Breast epithelium (tissue), 3 donors: ENCODE data around the gene ADGB.

ENCODE experiments used
- POLR2AphosphoS5 ChIP-seq, 3 donors: sonication (generic); formaldehyde crosslinking; IDR thresholded peaks; one replicate each; pipeline ENCODE4 v1.6.1; 2017; ENCODE audit warnings: antibody characterized with exemption in 3 of 3
- TF ChIP-seq, protein P1 (sequence below), 3 donors: fragments of 450-650 bp; IDR thresholded peaks; one replicate each; pipeline ENCODE4 v1.5.1; 2016 to 2017; ENCODE audit warnings: antibody characterized with exemption in 3 of 3, mild to moderate bottlenecking in 3 of 3, moderate library complexity in 3 of 3

DNA sequence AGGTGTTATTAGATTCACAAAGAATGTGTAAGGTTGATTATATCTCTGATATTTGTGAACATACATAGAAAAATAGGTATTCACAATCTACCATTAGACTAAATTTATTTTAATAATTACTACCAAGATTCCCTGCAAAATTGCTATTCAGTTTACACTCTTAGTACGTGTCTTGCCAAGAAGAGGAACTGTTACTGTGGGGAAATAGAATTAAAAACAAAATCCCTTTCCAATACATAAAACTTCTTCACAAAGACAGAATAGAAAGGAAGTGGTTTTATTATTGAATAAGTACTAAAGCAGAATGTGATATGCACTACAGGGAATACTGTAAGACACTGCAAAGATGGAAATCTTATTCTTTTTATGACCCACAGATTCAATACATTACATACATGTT is 38.2 kb upstream of the ADGB start:
- TF ChIP-seq, protein P1, sequence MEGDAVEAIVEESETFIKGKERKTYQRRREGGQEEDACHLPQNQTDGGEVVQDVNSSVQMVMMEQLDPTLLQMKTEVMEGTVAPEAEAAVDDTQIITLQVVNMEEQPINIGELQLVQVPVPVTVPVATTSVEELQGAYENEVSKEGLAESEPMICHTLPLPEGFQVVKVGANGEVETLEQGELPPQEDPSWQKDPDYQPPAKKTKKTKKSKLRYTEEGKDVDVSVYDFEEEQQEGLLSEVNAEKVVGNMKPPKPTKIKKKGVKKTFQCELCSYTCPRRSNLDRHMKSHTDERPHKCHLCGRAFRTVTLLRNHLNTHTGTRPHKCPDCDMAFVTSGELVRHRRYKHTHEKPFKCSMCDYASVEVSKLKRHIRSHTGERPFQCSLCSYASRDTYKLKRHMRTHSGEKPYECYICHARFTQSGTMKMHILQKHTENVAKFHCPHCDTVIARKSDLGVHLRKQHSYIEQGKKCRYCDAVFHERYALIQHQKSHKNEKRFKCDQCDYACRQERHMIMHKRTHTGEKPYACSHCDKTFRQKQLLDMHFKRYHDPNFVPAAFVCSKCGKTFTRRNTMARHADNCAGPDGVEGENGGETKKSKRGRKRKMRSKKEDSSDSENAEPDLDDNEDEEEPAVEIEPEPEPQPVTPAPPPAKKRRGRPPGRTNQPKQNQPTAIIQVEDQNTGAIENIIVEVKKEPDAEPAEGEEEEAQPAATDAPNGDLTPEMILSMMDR (IDR thresholded peaks at IDR 0.05): no peak
- TF ChIP-seq POLR2AphosphoS5 (IDR thresholded peaks at IDR 0.05): no peak
